GM12801 (cell line): ENCODE measurements around the gene APOBEC2.

Experiments used
- CTCF ChIP-seq: IDR thresholded peaks from one replicate; pipeline ENCODE4 v1.5.1; 2011; ENCODE audit warnings: control low read depth; ENCODE audit not compliant: insufficient read length; ENCODE audit errors: extremely low read depth

The APOBEC2 gene

DNA sequence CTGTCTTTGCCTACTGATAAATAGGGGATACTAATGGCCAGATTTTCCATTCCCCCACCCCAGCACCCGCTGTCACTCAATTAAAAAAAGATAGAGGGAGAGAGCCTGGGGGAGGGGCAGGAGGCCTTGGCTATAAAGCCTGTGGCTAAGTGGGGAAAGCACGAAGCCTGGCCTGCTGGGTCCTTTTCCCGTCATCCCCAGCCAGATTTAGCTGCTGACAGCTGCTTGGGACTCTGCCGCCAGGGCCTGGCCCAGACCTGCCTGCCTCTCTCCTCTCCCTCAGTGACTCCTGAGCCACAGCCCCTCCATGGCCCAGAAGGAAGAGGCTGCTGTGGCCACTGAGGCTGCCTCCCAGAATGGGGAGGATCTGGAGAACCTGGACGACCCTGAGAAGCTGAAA lies at the start of gene APOBEC2:
Gene APOBEC2, plus strand, starts transcription at position 162 of the 400 bp plus-strand sequence. Its CDS starts 146 bp downstream, at position 308.
- TF ChIP-seq CTCF, result no peak

DNA sequence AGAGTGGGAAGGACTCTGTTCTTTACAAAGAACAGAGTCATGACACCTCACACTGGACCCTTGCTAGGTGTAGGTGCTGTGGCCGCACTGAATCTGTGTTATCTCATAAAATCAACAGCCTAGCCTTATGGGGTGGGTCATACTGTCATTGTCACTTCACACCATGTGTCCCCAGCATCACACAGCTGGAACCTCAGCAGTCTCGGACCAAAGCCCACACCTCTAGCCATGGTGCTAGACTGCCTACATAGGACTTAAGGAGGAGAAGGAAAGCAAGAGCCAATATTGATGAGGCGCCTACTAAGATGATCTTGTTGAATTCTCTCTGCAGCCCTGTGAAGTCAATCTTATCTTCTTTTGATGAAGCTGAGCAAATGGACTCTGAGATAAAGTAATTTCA lies 45.0 kb upstream of the APOBEC2 start:
- no peak for TF ChIP-seq CTCF

DNA sequence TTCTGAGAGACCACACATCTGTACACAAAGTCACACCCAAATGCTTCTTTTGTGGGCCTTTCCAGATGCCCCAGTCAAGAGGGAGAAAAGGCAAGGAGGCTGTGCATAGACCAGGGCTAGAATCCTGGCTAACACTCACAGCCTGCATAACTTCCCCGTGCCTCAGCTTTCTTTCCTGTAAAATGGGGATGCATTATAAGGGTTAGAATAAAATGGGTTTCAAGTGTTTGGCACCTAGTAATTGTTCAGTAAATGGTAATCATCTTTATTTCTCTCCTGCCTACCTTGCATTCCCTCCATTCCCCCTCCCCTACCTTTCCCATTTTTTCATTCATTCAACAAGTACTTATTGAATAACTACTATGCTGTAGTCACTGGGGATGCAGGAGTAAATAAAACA lies 43.3 kb upstream of the APOBEC2 start:
- no peak for TF ChIP-seq CTCF

GRCh38 chr6:41011673-41012072 lies 41.3 kb upstream of the APOBEC2 start:
- TF ChIP-seq CTCF, result no peak

GRCh38 chr6:41013466-41014153 lies 39.4 kb upstream of the APOBEC2 start:
- no peak for TF ChIP-seq CTCF

DNA sequence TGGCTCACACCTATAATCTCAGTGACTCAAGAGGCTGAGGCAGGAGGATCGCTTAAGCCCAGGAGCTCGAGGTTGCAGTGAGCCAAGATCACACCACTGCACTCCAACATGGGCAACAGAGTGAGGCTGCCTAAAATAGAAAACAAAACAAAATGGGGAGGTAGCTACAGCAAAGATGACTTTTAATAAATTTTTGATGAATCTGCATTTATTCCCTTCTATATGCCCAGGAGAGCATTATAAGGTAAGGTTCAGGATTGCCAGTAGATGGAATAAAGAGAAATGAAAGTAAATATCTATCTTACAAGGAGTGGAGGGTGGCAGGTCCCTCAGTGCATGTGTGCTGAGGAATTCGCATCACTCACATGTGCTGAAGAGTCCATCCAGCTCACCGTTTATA lies 38.2 kb upstream of the APOBEC2 start:
- TF ChIP-seq CTCF, result no peak

DNA sequence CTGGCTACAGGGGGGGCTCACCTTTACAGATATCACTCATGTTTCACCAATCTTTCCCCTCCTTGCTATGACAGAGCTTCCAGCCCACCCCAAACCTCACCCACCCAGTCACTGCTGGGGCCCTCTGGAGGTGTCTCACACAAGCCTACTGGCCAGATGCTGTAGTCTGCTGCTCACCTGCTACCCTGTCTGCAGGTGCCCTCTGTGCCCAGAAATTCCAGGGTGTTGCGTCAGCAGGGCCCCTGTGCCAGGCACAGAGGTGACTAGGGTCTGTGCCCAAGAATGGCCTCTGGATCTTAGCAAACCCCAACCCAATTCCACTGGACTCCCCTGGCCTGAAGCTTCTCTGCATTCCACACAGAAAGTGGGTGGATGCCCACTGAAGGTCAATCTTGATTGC lies 35.3 kb upstream of the APOBEC2 start:
- TF ChIP-seq CTCF, result no peak
